Activated naive CD4-positive, alpha-beta T cell treated with anti-CD3 and anti-CD28 coated beads, Interleukin-2, amount 10 ng/mL, durations not matched to agents 7 days and 5 days (primary cell): ENCODE results near the gene AGPS.

Source experiments
- CTCF ChIA-PET: fragments of 350-600 bp; sonication (Branson Sonifier 250); formaldehyde crosslinking; loops from one replicate; lab custom pipeline; 2021; ENCODE audit warnings: antibody characterized with exemption; lab: Charles Lee
- DNase-seq: peaks from one replicate; pipeline ENCODE4 v3.0.0-alpha.2; 2020
- H3K27ac Mint-ChIP-seq: one replicate; pipeline ENCODE4 v1.8.0; 2021; ENCODE audit warnings: mild to moderate bottlenecking, moderate library complexity, mixed read lengths
- H3K27me3 Mint-ChIP-seq: one replicate; pipeline ENCODE4 v1.8.0; 2021; ENCODE audit warnings: mild to moderate bottlenecking, mixed read lengths
- H3K36me3 Mint-ChIP-seq: one replicate; pipeline ENCODE4 v1.8.0; 2021; ENCODE audit warnings: mixed read lengths
- H3K4me1 Mint-ChIP-seq: one replicate; pipeline ENCODE4 v1.8.0; 2021; ENCODE audit warnings: mixed read lengths
- H3K4me3 Mint-ChIP-seq: one replicate; pipeline ENCODE4 v1.8.0; 2021; ENCODE audit warnings: mild to moderate bottlenecking, moderate library complexity, mixed read lengths
- H3K9me3 Mint-ChIP-seq: one replicate; pipeline ENCODE4 v1.8.0; 2021; ENCODE audit warnings: mixed read lengths

The AGPS gene

DNA sequence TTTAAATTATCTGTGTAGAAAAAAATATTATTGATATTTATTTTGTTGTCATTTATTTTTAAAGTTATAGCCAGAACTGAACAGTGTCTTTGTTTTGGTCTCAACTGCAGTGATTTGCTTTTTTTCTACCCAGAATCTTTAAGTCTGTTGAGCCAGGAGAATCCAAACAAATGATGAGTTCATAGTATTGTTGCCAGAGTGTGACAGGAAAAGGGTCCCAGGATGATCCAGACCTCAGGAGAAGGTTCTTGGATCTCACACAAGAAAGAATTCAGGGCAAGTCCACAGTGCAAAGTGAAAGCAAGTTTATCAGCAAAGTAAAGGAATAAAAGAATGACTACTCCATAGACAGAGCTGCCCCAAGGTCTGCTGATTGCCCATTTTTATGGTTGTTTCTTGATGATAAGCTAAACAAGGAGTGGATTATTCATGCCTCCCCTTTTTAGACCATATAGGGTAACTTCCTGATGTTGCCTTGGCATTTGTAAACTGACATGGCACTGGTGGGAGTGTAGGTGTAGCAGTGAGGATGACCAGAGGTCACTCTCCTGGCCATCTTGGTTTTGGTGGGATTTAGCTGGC, 127.1 kb downstream of the AGPS start:
- no peak overlapping the region for H3K27ac Mint-ChIP-seq
- peaks cover 2% of the 10 kb centered on the region for H3K4me1 Mint-ChIP-seq
- H3K36me3 Mint-ChIP-seq = peaks cover 8% of the 10 kb centered on the region
- no peak overlapping the region for H3K4me3 Mint-ChIP-seq
- no peak for DNase-seq
- H3K27me3 Mint-ChIP-seq = no peaks in the 10 kb centered on the region
- no peaks in the 10 kb centered on the region for H3K9me3 Mint-ChIP-seq
- CTCF ChIA-PET = no interaction called here

DNA sequence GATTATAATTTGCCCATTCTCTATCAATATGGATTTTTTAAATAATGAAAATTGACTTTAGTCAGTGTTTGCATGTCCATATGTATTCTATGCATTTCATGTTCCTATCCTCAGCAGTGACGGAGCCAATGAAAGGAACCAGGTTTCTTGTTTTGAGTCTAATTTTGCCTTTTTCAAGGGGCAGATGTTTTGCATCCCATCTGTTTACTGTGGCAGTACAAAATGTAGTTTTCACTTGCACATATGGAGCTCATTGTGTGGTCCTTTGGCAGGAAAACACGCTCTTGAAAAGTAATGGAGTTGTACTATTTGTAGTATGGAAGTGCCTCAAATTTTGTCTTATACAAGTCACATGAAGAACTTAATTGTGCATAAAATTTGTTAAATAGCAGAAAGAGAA, 127.8 kb downstream of the AGPS start:
- Mint-ChIP-seq H3K27me3 (no peaks in the 10 kb centered on the region), H3K4me1 (peaks cover 2% of the 10 kb centered on the region), H3K9me3 (no peaks in the 10 kb centered on the region), H3K36me3 (peaks cover 8% of the 10 kb centered on the region), H3K27ac (no peak overlapping the region), H3K4me3 (no peak overlapping the region)
- DNase-seq = no peak
- CTCF ChIA-PET = no interaction called here

DNA sequence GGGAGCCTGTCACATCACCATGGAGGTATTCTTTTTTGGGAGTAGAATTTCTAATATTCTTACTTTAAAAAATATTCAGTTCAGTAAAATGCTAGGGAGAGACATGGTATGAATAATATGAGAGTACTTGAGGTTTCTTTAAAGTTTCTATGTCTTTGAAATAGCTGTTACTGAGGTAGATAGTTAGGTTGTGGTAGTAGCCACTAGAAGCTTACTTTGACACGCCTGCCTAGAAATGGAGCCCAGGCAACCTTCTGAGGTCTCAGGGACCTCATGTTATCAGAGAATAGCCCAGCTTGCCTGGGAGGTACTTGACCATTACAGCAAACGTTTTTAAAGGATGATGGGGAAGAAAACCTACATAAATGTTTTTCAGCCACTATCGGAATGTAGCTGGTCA, 131.2 kb downstream of the AGPS start:
- DNase-seq = no peak
- H3K36me3 Mint-ChIP-seq = peaks cover 8% of the 10 kb centered on the region
- CTCF ChIA-PET = no interaction called here

DNA sequence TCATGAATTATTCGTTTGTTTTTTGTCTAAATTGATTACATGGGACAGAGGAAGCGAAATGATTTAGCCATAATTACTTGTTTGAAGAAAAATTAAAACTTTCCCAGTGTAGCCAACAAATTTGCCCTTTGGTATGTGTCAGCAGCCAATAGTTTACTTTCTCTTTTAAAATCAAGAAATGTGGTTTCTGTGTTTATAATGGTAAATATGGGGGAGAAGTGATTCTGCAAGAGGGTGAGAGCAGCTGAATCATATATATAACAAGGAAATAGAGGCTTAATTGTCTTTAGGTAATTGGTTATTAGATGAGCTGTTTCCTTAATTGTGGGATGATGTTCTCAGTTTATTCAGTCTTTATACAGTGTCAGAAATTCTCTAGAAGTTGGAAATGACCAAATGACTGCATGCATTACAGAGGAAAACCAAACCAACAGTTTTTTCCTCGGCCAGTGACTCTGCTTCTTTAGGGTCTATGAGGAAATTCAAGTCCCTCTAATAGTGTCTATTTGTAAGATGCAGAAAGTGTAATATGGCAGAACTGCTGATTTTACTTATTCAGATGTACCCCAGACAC, 132.9 kb downstream of the AGPS start:
- Mint-ChIP-seq H3K27ac (peak overlapping the region; percentile 45), H3K36me3 (peaks cover 8% of the 10 kb centered on the region), H3K4me3 (no peak overlapping the region), H3K9me3 (no peaks in the 10 kb centered on the region), H3K4me1 (peaks cover 5% of the 10 kb centered on the region), H3K27me3 (no peaks in the 10 kb centered on the region)
- CTCF ChIA-PET = interaction anchor here (1.5 kb wide), 1 partner anchor 10 kb away, joined by 3 read pairs; no protein-coding TSS in a partner anchor
- no peak for DNase-seq

More for the DNA sequence above, 131.2 kb downstream of the AGPS start:
- no peaks in the 10 kb centered on the region for H3K27me3 Mint-ChIP-seq
- no peak overlapping the region for H3K4me3 Mint-ChIP-seq
- H3K4me1 Mint-ChIP-seq = peaks cover 5% of the 10 kb centered on the region
- no peaks in the 10 kb centered on the region for H3K9me3 Mint-ChIP-seq
- H3K27ac Mint-ChIP-seq = no peak overlapping the region

DNA sequence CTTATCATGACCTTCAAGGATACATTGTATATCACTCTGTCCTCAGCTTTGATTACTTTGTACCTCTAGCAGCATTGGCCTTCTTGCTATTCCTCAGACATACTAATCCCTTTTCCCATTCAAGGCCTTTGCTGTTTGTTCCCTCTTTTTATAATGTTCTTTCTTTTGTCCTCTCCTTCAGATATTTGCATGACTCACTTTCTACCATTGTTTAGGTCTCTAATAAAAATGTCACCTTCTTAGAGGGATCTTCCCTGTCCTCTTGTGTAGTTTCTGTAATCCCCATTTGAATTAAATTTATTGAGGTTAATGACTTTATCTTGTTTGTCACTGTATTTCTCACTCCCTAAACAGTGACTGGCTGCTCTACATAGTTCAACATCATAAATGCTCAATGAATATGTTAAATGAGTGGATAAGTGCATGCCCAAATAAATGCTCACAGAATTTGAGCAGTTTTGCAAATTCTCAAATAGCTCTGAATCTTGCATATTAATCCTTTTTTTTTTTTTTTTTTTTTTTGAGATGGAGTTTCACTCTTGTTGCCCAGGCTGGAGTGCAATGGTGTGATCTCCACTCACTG, 135.9 kb downstream of the AGPS start:
- CTCF ChIA-PET = no interaction called here
- Mint-ChIP-seq H3K27me3 (no peaks in the 10 kb centered on the region), H3K4me1 (peaks cover 5% of the 10 kb centered on the region), H3K27ac (no peak overlapping the region), H3K36me3 (peaks cover 8% of the 10 kb centered on the region), H3K4me3 (no peak overlapping the region), H3K9me3 (no peaks in the 10 kb centered on the region)
- no peak for DNase-seq

GRCh38 chr2:177529166-177529565, 136.6 kb downstream of the AGPS start:
- Mint-ChIP-seq H3K36me3 (peaks cover 6% of the 10 kb centered on the region), H3K27me3 (no peaks in the 10 kb centered on the region), H3K9me3 (no peaks in the 10 kb centered on the region), H3K27ac (no peak overlapping the region), H3K4me3 (no peak overlapping the region), H3K4me1 (peaks cover 4% of the 10 kb centered on the region)
- CTCF ChIA-PET = no interaction called here
- no peak for DNase-seq

- DNase-seq = no peak
- Mint-ChIP-seq H3K36me3 (peaks cover 1% of the 10 kb centered on the region), H3K27ac (no peak overlapping the region), H3K9me3 (no peaks in the 10 kb centered on the region), H3K4me1 (peaks cover under 1% of the 10 kb centered on the region), H3K27me3 (no peaks in the 10 kb centered on the region), H3K4me3 (no peak overlapping the region)
- CTCF ChIA-PET = no interaction called here
Measured at GRCh38 chr2:177530561-177530960, 138.0 kb downstream of the AGPS start.

- no peaks in the 10 kb centered on the region for H3K9me3 Mint-ChIP-seq
- H3K27me3 Mint-ChIP-seq = no peaks in the 10 kb centered on the region
- H3K4me3 Mint-ChIP-seq = no peak overlapping the region
- no peak for DNase-seq
- peaks cover 1% of the 10 kb centered on the region for H3K36me3 Mint-ChIP-seq
- H3K4me1 Mint-ChIP-seq = no peaks in the 10 kb centered on the region
- CTCF ChIA-PET = no interaction called here
- peak overlapping the region; percentile 65 for H3K27ac Mint-ChIP-seq
Measured at GRCh38 chr2:177531706-177532105, 139.1 kb downstream of the AGPS start.

DNA sequence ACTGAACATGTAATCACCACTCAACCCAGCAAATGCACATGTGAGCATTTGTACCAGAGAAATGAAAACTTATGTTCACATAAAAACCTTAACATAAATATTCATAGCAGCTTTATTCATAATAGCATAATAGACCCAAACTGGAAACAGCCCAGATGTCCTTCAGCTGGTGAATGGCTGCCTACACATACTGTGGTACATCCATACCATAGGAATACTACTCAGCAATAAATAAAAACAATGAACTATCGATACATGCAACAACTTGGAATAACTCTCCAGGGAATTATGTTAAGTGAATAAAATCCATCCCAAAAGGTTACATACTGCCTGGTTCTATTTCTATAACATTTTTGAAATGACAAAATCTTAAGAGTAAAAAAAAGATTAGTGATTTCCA, 140.0 kb downstream of the AGPS start:
- CTCF ChIA-PET = no interaction called here
- H3K27me3 Mint-ChIP-seq = no peaks in the 10 kb centered on the region
- H3K4me1 Mint-ChIP-seq = no peaks in the 10 kb centered on the region
- H3K9me3 Mint-ChIP-seq = no peaks in the 10 kb centered on the region
- H3K36me3 Mint-ChIP-seq = peaks cover 3% of the 10 kb centered on the region
- H3K4me3 Mint-ChIP-seq = no peak overlapping the region
- H3K27ac Mint-ChIP-seq = no peak overlapping the region
- no peak for DNase-seq

DNA sequence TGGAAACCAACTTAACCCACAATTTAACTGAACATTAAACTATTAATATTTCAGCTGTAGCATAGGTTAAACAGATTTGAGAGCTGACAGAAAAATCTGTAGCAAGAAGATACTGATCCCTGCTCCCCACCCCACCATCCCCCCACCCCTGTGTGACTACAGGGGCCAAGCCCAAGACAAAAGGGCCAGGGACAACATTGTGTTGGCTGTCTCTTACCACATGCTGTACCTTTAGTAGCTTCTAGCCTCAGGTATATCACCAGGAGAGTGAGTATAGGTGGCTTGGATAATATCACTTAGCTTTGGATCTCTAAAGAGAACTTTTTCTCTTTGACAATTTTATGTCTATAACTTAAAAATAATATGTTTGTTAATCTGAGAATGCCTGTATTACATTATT, 140.7 kb downstream of the AGPS start:
- H3K4me1 Mint-ChIP-seq = no peaks in the 10 kb centered on the region
- H3K27ac Mint-ChIP-seq = no peak overlapping the region
- peaks cover 6% of the 10 kb centered on the region for H3K36me3 Mint-ChIP-seq
- no peaks in the 10 kb centered on the region for H3K27me3 Mint-ChIP-seq
- CTCF ChIA-PET = no interaction called here
- no peaks in the 10 kb centered on the region for H3K9me3 Mint-ChIP-seq
- no peak for DNase-seq
- no peak overlapping the region for H3K4me3 Mint-ChIP-seq

GRCh38 chr2:177535000-177535399, 142.4 kb downstream of the AGPS start:
- Mint-ChIP-seq H3K4me3 (no peak overlapping the region), H3K27me3 (no peaks in the 10 kb centered on the region), H3K36me3 (peaks cover 10% of the 10 kb centered on the region), H3K9me3 (no peaks in the 10 kb centered on the region), H3K4me1 (no peaks in the 10 kb centered on the region), H3K27ac (no peak overlapping the region)
- CTCF ChIA-PET = interaction anchor here (0.6 to 0.7 kb wide), 2 partner anchors 141 to 227 kb away, joined by 3 read pairs; no protein-coding TSS in a partner anchor
- DNase-seq = no peak

- no peak overlapping the region for H3K4me3 Mint-ChIP-seq
- DNase-seq = no peak
- H3K36me3 Mint-ChIP-seq = peaks cover 10% of the 10 kb centered on the region
- no peaks in the 10 kb centered on the region for H3K27me3 Mint-ChIP-seq
- CTCF ChIA-PET = interaction anchor here (0.8 kb wide), 1 partner anchor 138 kb away, joined by 4 read pairs; no protein-coding TSS in a partner anchor
- no peaks in the 10 kb centered on the region for H3K9me3 Mint-ChIP-seq
- no peaks in the 10 kb centered on the region for H3K4me1 Mint-ChIP-seq
- H3K27ac Mint-ChIP-seq = no peak overlapping the region
Measured at GRCh38 chr2:177535958-177536504, 143.5 kb downstream of the AGPS start.

GRCh38 chr2:177537213-177537612, 144.6 kb downstream of the AGPS start:
- no peaks in the 10 kb centered on the region for H3K9me3 Mint-ChIP-seq
- no peak overlapping the region for H3K27ac Mint-ChIP-seq
- DNase-seq = no peak
- peaks cover 10% of the 10 kb centered on the region for H3K36me3 Mint-ChIP-seq
- no peaks in the 10 kb centered on the region for H3K4me1 Mint-ChIP-seq
- CTCF ChIA-PET = no interaction called here
- H3K27me3 Mint-ChIP-seq = no peaks in the 10 kb centered on the region
- no peak overlapping the region for H3K4me3 Mint-ChIP-seq

DNA sequence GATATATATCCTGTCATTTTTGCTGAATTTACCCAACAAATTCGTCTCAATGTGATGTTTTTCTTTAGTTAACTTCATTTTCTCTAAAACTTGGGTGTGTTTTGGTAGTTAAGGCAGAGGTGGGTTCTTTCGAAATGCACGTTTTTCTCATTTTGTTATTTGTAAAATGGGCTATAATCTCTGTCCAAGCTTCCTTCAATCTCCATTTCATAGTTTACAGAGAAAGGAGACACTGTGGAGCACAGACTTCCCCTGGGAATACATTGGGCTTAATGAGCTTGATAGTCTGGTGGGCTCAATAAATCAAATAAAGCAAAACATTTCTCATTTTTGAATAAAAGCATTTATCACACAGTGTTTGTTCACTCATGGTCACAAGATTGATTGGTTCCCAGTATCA, 145.1 kb downstream of the AGPS start:
- no peak for DNase-seq
- Mint-ChIP-seq H3K4me1 (no peaks in the 10 kb centered on the region), H3K4me3 (no peak overlapping the region), H3K27ac (no peak overlapping the region), H3K9me3 (no peaks in the 10 kb centered on the region), H3K27me3 (no peaks in the 10 kb centered on the region), H3K36me3 (peaks cover 10% of the 10 kb centered on the region)
- CTCF ChIA-PET = no interaction called here

GRCh38 chr2:177538323-177538722, 145.8 kb downstream of the AGPS start:
- Mint-ChIP-seq H3K27me3 (no peaks in the 10 kb centered on the region), H3K9me3 (no peaks in the 10 kb centered on the region), H3K4me1 (no peaks in the 10 kb centered on the region), H3K36me3 (peaks cover 10% of the 10 kb centered on the region), H3K4me3 (no peak overlapping the region), H3K27ac (no peak overlapping the region)
- CTCF ChIA-PET = no interaction called here
- DNase-seq = no peak
